Measurements from ENCODE around the gene ZNF469. TPM values are rescaled to one million over a fixed set of nuclear protein-coding genes. Genes with fewer than 3 reads are reported as not detected.
A peak's percentile ranks its signal among the peaks of the same experiment; 100 is the strongest.

Gene ZNF469
- polyA plus RNA-seq, 3 donors = 0.02 to 0.16 (median 0.10) TPM

DNA sequence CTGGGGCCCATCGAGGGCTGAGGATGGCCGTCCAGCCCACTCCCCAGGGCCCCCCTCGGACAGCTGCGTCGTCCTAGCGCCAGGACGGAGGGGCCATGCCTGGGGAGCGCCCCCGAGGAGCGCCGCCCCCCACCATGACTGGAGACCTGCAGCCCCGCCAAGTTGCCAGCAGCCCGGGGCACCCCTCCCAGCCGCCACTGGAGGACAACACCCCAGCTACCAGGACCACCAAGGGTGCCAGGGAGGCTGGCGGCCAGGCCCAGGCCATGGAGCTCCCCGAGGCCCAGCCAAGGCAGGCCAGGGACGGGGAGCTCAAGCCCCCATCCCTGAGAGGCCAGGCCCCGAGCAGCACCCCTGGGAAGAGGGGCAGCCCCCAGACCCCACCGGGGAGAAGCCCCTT is 44.6 kb downstream of the ZNF469 start:
- 94% methylated on average over 18 of the region's 19 CpGs for WGBS (ENCODE audit: insufficient coverage)

DNA sequence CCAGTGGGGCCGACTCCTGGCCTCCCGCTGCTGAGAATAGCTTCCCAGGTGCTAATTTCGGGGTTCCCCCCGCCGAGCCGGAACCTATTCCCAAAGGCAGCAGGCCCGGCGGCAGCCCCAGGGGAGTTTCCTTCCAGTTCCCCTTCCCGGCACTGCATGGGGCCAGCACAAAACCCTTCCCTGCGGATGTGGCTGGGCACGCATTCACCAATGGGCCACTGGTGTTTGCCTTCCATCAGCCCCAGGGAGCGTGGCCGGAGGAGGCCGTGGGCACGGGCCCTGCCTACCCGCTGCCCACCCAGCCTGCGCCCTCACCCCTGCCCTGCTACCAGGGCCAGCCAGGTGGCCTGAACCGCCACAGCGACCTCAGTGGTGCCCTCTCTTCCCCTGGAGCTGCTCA is 45.4 kb downstream of the ZNF469 start:
- no peak for DNase-seq
- H3K27ac Mint-ChIP-seq = no peak overlapping the region
- H3K36me3 Mint-ChIP-seq = peaks cover 0 to 1% of the 10 kb centered on the region in 2 donors
- no peak overlapping the region for H3K9ac ChIP-seq (ENCODE audit: insufficient read depth, low read length, poor library complexity, severe bottlenecking)
- H4K20me1 ChIP-seq (ENCODE audit: insufficient read depth, low read length) = no peaks in the 10 kb centered on the region
- H3K9me3 Mint-ChIP-seq = peaks cover 0 to 12% (median 2%) of the 10 kb centered on the region in 7 donors
- H3K4me2 ChIP-seq (replicated peaks; ENCODE audit: extremely low read depth, low read length, poor library complexity, severe bottlenecking) = no peak overlapping the region
- peaks cover 14% of the 10 kb centered on the region for H3K4me1 Mint-ChIP-seq
- H2AFZ ChIP-seq (ENCODE audit: insufficient read depth, low read depth, low read length, poor library complexity, severe bottlenecking) = no peak overlapping the region
- no peak overlapping the region for H3K4me3 ChIP-seq (replicated peaks in 1 of 3; ENCODE audit: low read depth in 2 of 3, low read length in 3 of 3)
- intact Hi-C loops (cut with micrococcal nuclease) = no loop called here
- whole genome bisulfite sequencing (ENCODE audit: insufficient coverage) = 92% methylated on average over 17 of the region's 19 CpGs
- peaks cover 15 to 65% (median 35%) of the 10 kb centered on the region in 3 donors for H3K27me3 Mint-ChIP-seq (ENCODE audit: low read depth in 3 of 3)
- peaks cover 0 to 5% of the 10 kb centered on the region in 2 donors for H3K9me3 ChIP-seq (replicated peaks in 1 of 2; ENCODE audit: control insufficient read depth in 1 of 2, insufficient read depth in 1 of 2, low read length in 2 of 2)
- TF ChIP-seq, protein P1, sequence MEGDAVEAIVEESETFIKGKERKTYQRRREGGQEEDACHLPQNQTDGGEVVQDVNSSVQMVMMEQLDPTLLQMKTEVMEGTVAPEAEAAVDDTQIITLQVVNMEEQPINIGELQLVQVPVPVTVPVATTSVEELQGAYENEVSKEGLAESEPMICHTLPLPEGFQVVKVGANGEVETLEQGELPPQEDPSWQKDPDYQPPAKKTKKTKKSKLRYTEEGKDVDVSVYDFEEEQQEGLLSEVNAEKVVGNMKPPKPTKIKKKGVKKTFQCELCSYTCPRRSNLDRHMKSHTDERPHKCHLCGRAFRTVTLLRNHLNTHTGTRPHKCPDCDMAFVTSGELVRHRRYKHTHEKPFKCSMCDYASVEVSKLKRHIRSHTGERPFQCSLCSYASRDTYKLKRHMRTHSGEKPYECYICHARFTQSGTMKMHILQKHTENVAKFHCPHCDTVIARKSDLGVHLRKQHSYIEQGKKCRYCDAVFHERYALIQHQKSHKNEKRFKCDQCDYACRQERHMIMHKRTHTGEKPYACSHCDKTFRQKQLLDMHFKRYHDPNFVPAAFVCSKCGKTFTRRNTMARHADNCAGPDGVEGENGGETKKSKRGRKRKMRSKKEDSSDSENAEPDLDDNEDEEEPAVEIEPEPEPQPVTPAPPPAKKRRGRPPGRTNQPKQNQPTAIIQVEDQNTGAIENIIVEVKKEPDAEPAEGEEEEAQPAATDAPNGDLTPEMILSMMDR (IDR thresholded peaks at IDR 0.05) = no peak
- no peaks in the 10 kb centered on the region for H3K36me3 ChIP-seq (replicated peaks in 1 of 2; ENCODE audit: control insufficient read depth in 1 of 2, insufficient read depth in 2 of 2, low read length in 2 of 2)
- H3K27me3 ChIP-seq (ENCODE audit: control insufficient read depth in 2 of 2, insufficient read depth in 2 of 2, low read length in 2 of 2) = peaks cover 0 to 40% of the 10 kb centered on the region in 2 donors
- H3K27ac ChIP-seq (ENCODE audit: low read depth in 1 of 2, low read length in 2 of 2) = no peak overlapping the region
- peak overlapping the region; percentile 46 to 48 for H3K4me3 Mint-ChIP-seq
- H3K4me1 ChIP-seq (ENCODE audit: control insufficient read depth in 1 of 2, insufficient read depth in 2 of 2, low read length in 2 of 2) = peaks cover 22 to 25% of the 10 kb centered on the region in 2 donors
- H3K79me2 ChIP-seq (ENCODE audit: insufficient read depth, low read length) = no peaks in the 10 kb centered on the region

More for the DNA sequence above, 44.6 kb downstream of the ZNF469 start:
- Histone ChIP-seq H3K4me3 (replicated peaks in 1 of 3; ENCODE audit: low read depth in 2 of 3, low read length in 3 of 3) (no peak overlapping the region), H4K20me1 (ENCODE audit: insufficient read depth, low read length) (no peaks in the 10 kb centered on the region), H3K4me2 (replicated peaks; ENCODE audit: extremely low read depth, low read length, poor library complexity, severe bottlenecking) (no peak overlapping the region), H3K27ac (ENCODE audit: low read depth in 1 of 2, low read length in 2 of 2) (no peak overlapping the region), H3K4me1 (ENCODE audit: control insufficient read depth in 1 of 2, insufficient read depth in 2 of 2, low read length in 2 of 2) (peaks cover 19 to 25% of the 10 kb centered on the region in 2 donors), H3K9me3 (replicated peaks in 1 of 2; ENCODE audit: control insufficient read depth in 1 of 2, insufficient read depth in 1 of 2, low read length in 2 of 2) (peaks cover 0 to 6% of the 10 kb centered on the region in 2 donors), H2AFZ (ENCODE audit: insufficient read depth, low read depth, low read length, poor library complexity, severe bottlenecking) (no peak overlapping the region), H3K79me2 (ENCODE audit: insufficient read depth, low read length) (no peaks in the 10 kb centered on the region), H3K36me3 (replicated peaks in 1 of 2; ENCODE audit: control insufficient read depth in 1 of 2, insufficient read depth in 2 of 2, low read length in 2 of 2) (no peaks in the 10 kb centered on the region), H3K9ac (ENCODE audit: insufficient read depth, low read length, poor library complexity, severe bottlenecking) (no peak overlapping the region), H3K27me3 (ENCODE audit: control insufficient read depth in 2 of 2, insufficient read depth in 2 of 2, low read length in 2 of 2) (peaks cover 0 to 32% of the 10 kb centered on the region in 2 donors)
- Mint-ChIP-seq H3K4me3 (no peak overlapping the region), H3K36me3 (peaks cover 0 to 1% of the 10 kb centered on the region in 2 donors), H3K9me3 (peaks cover 2 to 16% (median 4%) of the 10 kb centered on the region in 7 donors), H3K27ac (no peak overlapping the region), H3K4me1 (peaks cover 13% of the 10 kb centered on the region), H3K27me3 (ENCODE audit: low read depth in 3 of 3) (peaks cover 15 to 60% (median 36%) of the 10 kb centered on the region in 3 donors)
- TF ChIP-seq, protein P1 (IDR thresholded peaks at IDR 0.05) = no peak
- intact Hi-C loops (cut with micrococcal nuclease) = no loop called here
- no peak for DNase-seq

Data from CD14-positive monocyte (primary cell).